Tibial nerve (tissue), 4 donors: ENCODE measurements around the gene RUNX1.

ENCODE experiments used
- CTCF ChIP-seq, 5 experiments: fragments of 200-600 bp in 3 of 5; fragments of 450-650 bp in 2 of 5; sonication (generic) in 3 of 5; IDR thresholded peaks; one replicate each; pipeline ENCODE4 v1.5.1; 2016 to 2019; ENCODE audit warnings: antibody characterized with exemption in 5 of 5, mild to moderate bottlenecking in 3 of 5, moderate library complexity in 2 of 5
- EP300 ChIP-seq, 2 donors: sonication (generic); formaldehyde crosslinking; IDR thresholded peaks; one replicate each; pipeline ENCODE4 v1.6.1; 2017; ENCODE audit warnings: antibody characterized with exemption in 2 of 2, mild to moderate bottlenecking in 1 of 2
- POLR2A ChIP-seq, 2 donors: fragments of 450-650 bp; IDR thresholded peaks; one replicate each; pipeline ENCODE4 v1.6.1; 2017; ENCODE audit warnings: antibody characterized with exemption in 2 of 2, mild to moderate bottlenecking in 2 of 2, moderate library complexity in 2 of 2

DNA sequence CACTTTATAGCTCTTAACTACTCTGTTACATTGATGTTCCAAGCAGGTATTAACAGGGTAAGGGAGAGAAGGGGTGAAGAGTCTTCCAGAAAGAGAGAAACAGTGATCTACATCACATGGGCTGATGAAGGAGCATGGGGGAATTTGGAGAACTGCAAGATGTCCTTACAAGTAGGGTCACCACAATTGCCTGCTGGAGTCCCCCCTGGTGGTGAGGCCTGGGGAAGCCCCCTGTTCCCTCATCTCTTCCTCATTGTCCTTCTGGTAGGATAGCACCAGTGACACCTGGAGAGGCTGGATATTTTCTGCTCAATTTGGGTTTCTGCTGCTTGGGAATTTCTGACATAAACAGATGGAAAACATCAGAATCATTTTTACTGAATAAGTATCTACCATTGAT lies 126.6 kb downstream of the RUNX1 start:
- TF ChIP-seq CTCF (IDR thresholded peaks at IDR 0.05) = no peak
- TF ChIP-seq EP300 (IDR thresholded peaks at IDR 0.05) = no peak
- TF ChIP-seq POLR2A (IDR thresholded peaks at IDR 0.05) = no peak
